ENCODE data around the gene MISP.

The MISP gene

DNA sequence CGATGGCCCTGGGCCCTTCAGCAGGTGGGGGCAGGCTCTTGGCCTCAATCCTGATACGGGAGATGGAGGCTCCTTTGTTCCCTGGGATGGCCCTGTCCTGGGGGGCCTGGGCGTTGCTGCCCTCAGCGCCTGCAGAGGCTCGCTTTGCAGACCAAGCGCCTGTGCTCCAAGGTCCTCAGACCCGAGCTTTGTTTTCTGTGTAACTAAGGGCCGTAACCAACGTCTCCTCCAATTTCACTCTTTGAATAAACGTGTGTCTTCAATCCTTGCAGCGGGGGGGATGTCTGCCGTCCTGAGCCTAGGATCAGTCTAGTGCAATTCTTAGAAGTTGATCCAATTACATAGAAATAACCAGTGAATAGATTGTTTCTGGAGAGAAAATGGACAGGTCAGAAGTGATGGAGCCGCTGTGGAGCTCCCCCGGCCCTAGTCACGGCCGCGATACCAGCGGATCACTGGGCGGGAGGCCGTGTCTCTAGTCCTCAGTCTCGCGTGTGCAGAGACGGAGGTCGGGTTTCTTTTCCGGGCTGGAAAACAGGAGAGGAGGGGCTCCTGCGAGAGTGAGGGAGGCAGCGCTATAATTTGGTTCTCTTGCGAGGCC is 51.7 kb downstream of the MISP start:
- ChIA-PET POLR2A (no interaction called here), CTCF (no interaction called here)
- DNase-seq (ENCODE audit: extremely low spot score) = no peak
- TF ChIP-seq L3MBTL2 (conservative IDR thresholded peaks at IDR 0.05) = no peak
- TF ChIP-seq, protein P1, sequence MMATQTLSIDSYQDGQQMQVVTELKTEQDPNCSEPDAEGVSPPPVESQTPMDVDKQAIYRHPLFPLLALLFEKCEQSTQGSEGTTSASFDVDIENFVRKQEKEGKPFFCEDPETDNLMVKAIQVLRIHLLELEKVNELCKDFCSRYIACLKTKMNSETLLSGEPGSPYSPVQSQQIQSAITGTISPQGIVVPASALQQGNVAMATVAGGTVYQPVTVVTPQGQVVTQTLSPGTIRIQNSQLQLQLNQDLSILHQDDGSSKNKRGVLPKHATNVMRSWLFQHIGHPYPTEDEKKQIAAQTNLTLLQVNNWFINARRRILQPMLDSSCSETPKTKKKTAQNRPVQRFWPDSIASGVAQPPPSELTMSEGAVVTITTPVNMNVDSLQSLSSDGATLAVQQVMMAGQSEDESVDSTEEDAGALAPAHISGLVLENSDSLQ (IDR thresholded peaks at IDR 0.05) = no peak
- no peak for TF ChIP-seq NFRKB (IDR thresholded peaks at IDR 0.05)
- TF ChIP-seq ELF4 (IDR thresholded peaks at IDR 0.05) = no peak
- TF ChIP-seq FOXK2 (IDR thresholded peaks at IDR 0.05) = no peak
- TF ChIP-seq ARNT (IDR thresholded peaks at IDR 0.05) = no peak
- no peak for TF ChIP-seq SUZ12 (IDR thresholded peaks at IDR 0.05)
- no peak for TF ChIP-seq TARDBP (IDR thresholded peaks at IDR 0.05)
- no peak for TF ChIP-seq FOXM1 (IDR thresholded peaks at IDR 0.05; ENCODE audit: borderline replicate concordance)
- TF ChIP-seq BHLHE40 (IDR thresholded peaks at IDR 0.05; ENCODE audit: borderline replicate concordance) = no peak
- TF ChIP-seq LEF1 (IDR thresholded peaks at IDR 0.05; ENCODE audit: borderline replicate concordance) = no peak
- TF ChIP-seq ZNF384 (IDR thresholded peaks at IDR 0.05) = no peak
- no peak for TF ChIP-seq HDGF (IDR thresholded peaks at IDR 0.05; ENCODE audit: borderline replicate concordance)
- no peak for TF ChIP-seq SP1 (IDR thresholded peaks at IDR 0.05)
- TF ChIP-seq CTBP1 (IDR thresholded peaks at IDR 0.05; ENCODE audit: borderline replicate concordance) = no peak
- no peak for TF ChIP-seq FOXA1 (IDR thresholded peaks at IDR 0.05)

DNA sequence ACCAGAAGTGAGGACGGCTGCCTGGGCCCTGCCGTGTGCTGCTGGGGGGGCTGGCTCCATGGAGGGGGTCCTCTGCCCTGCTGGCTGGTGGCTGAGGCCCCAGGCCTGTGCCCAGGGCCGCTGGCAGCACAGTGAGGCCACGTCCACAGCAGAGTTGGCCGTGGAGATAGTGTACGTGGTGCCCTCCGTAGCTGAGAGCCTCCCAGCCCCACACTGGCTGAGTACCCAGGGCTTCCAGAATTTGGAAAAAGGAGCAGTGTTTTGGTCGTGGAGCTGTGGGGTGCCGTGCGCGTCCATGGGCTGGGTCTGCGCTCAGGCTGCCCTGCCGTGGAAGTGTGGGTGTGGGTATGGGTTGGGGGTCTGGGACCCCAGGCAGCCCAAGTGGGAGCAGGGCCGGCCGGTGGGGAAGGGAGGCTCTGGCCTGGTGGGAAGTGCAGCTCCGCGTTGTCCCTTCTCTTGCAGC is 52.2 kb downstream of the MISP start:
- POLR2A ChIA-PET = no interaction called here
- TF ChIP-seq FOXM1 (IDR thresholded peaks at IDR 0.05; ENCODE audit: borderline replicate concordance) = no peak
- TF ChIP-seq L3MBTL2 (conservative IDR thresholded peaks at IDR 0.05) = no peak
- TF ChIP-seq ELF4 (IDR thresholded peaks at IDR 0.05) = no peak
- no peak for TF ChIP-seq BHLHE40 (IDR thresholded peaks at IDR 0.05; ENCODE audit: borderline replicate concordance)
- no peak for TF ChIP-seq SP1 (IDR thresholded peaks at IDR 0.05)
- DNase-seq (ENCODE audit: extremely low spot score) = no peak
- CTCF ChIA-PET = no interaction called here

DNA sequence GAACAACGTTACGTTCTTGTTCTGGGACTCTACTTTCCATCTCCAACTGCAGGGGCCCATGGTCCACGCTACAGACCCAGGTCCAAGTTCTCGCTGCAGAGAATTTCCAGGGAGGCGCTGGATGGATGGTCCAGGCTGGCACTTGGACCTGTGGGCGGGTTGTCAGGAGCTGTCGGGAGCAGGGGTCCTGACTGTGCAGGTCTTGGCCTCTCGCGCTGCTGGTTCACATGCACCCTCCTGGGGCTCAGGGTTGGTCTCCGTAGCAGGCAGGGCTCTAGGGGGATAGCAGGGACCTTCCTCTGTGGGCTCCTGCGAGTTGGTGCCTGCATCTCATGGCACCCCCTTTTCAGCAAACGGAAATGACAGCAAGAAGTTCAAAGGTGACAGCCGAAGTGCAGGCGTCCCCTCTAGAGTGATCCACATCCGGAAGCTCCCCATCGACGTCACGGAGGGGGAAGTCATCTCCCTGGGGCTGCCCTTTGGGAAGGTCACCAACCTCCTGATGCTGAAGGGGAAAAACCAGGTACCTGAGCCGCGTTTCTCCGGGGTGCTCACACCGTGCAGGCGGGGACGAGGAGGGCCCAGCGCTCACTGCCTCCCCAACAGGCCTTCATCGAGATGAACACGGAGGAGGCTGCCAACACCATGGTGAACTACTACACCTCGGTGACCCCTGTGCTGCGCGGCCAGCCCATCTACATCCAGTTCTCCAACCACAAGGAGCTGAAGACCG is 52.9 kb downstream of the MISP start:
- ChIA-PET POLR2A (interaction anchor here (1.3 kb wide), 1 partner anchor 17 kb away, joined by 3 read pairs; no protein-coding TSS in a partner anchor), CTCF (no interaction called here)
- no peak for DNase-seq (ENCODE audit: extremely low spot score)
- TF ChIP-seq SUZ12 (IDR thresholded peaks at IDR 0.05) (no peak), SP1 (IDR thresholded peaks at IDR 0.05) (no peak), L3MBTL2 (conservative IDR thresholded peaks at IDR 0.05) (no peak), NFRKB (IDR thresholded peaks at IDR 0.05) (no peak)

DNA sequence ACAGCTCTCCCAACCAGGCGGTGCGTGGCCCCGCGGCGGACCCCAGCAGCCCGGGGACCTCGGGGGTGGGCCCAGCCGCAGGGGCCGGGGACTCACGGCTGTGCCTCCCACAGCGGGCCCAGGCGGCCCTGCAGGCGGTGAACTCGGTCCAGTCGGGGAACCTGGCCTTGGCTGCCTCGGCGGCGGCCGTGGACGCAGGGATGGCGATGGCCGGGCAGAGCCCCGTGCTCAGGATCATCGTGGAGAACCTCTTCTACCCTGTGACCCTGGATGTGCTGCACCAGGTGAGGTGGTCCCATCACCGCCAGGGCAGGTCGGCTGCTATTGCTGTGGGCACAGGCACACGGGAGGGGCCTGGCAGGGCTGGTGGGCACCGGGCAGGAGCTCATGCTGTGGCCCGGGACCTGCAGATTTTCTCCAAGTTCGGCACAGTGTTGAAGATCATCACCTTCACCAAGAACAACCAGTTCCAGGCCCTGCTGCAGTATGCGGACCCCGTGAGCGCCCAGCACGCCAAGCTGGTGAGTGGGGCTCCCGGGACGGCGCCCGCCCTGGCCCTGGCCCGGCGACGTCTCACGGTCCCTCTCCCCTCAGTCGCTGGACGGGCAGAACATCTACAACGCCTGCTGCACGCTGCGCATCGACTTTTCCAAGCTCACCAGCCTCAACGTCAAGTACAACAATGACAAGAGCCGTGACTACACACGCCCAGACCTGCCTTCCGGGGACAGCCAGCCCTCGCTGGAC is 53.7 kb downstream of the MISP start:
- ChIA-PET CTCF (no interaction called here), POLR2A (interaction anchor here (1.3 kb wide), 1 partner anchor 16 kb away, joined by 3 read pairs; no protein-coding TSS in a partner anchor)
- no peak for TF ChIP-seq SP1 (IDR thresholded peaks at IDR 0.05)
- TF ChIP-seq FOXM1 (IDR thresholded peaks at IDR 0.05; ENCODE audit: borderline replicate concordance) = no peak
- TF ChIP-seq HDGF (IDR thresholded peaks at IDR 0.05; ENCODE audit: borderline replicate concordance) = no peak
- no peak for TF ChIP-seq NFRKB (IDR thresholded peaks at IDR 0.05)
- no peak for TF ChIP-seq FOXK2 (IDR thresholded peaks at IDR 0.05)
- no peak for TF ChIP-seq TARDBP (IDR thresholded peaks at IDR 0.05)
- TF ChIP-seq ZNF384 (IDR thresholded peaks at IDR 0.05) = no peak
- no peak for TF ChIP-seq CTBP1 (IDR thresholded peaks at IDR 0.05; ENCODE audit: borderline replicate concordance)

DNA sequence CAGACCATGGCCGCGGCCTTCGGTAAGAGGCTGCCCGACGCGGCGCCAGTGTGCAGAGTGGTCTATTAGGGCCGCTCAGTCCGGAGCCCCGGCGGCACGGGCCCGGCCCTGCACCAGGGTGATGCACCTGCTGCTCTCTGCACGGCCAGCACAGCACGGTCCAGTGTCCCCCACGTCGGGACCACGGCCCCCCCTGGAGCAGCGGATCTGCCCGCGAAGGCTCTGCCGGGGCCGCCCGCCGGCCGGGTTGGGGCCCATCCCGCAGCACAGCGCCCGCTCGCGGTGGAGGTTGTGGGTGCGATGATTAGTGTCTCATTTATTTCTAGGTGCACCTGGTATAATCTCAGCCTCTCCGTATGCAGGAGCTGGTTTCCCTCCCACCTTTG is 54.2 kb downstream of the MISP start:
- POLR2A ChIA-PET = interaction anchor here (1.3 kb wide), 1 partner anchor 16 kb away, joined by 3 read pairs; no protein-coding TSS in a partner anchor
- DNase-seq (ENCODE audit: extremely low spot score) = no peak
- no peak for TF ChIP-seq TARDBP (IDR thresholded peaks at IDR 0.05)
- TF ChIP-seq ARNT (IDR thresholded peaks at IDR 0.05) = no peak
- CTCF ChIA-PET = no interaction called here

More for the DNA sequence above, 53.7 kb downstream of the MISP start:
- no peak for DNase-seq (ENCODE audit: extremely low spot score)

DNA sequence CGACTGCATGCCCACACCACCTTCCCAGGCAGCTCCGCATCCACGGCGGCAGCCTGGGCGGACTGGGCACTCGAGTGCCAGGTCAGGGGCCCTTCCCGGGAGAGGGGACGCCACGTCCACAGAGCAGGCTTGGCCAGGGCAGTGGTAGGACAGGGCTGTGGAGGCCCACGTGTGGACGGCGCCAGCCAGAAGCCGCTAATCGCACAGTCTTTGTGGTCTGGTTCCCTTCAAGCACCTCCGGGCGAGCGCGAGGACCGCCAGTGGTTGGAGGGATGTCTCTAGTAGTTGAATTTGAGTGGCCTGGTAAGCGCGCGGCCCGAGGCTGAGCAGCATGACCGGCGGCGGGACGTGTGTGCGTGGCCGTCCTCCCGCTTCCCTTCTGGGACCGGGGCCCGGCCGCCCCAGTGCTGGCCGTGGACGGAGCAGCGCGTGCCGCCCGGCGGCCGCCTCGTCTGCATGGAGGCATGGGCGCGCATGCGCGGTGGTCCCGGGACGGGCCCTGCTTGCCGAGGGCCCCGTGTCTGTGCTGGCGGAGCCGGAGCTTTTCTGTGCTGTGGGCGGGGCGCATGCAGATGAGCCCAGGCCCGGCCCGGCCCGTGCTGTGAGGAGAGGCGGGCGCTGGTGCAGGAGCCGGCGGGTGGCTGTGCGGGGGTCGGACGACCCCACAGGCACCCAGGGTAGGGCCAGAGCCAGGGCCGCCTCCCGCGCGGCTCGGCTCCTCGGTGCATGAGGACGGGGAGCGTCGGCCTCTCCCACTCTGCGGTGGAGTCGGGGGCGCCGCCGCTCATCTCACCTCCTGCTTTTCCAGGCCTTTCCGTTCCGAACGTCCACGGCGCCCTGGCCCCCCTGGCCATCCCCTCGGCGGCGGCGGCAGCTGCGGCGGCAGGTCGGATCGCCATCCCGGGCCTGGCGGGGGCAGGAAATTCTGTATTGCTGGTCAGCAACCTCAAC is 55.0 kb downstream of the MISP start:
- no peak for DNase-seq (ENCODE audit: extremely low spot score)
- POLR2A ChIA-PET = no interaction called here
- CTCF ChIA-PET = no interaction called here
- no peak for TF ChIP-seq LEF1 (IDR thresholded peaks at IDR 0.05; ENCODE audit: borderline replicate concordance)
- no peak for TF ChIP-seq TARDBP (IDR thresholded peaks at IDR 0.05)

DNA sequence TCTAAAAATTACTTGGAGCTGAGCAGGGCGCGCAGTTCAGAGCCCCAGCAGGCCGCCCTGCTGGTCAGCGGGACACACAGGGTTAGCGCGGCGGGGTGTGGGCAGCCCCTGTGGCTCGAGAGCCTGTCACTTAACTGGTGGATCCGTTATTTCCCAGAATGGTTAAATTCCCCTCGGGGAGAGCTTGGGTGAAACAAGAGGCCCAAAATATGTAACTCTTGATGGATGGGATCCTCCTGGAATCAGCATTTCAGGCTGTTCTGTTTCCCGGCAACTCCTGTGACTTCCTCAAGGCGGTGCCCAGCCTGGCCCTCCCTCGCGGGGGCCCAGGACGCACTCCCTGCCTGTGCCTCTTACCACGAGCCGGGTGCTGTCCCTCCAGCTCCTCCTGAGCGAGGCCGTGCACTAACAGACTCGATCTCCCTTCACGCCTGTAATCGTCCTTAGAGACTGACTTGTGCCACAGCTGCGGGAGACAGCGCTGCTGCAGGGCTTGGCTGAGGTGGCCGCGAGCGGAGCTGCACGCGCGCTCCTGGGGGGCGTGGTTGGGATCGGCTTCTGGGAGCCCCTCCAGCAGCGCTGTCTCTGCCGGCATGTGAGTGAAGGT is 56.0 kb downstream of the MISP start:
- POLR2A ChIA-PET = no interaction called here
- no peak for TF ChIP-seq TARDBP (IDR thresholded peaks at IDR 0.05)
- TF ChIP-seq SUZ12 (IDR thresholded peaks at IDR 0.05) = no peak
- TF ChIP-seq ELF4 (IDR thresholded peaks at IDR 0.05) = no peak
- no peak for TF ChIP-seq FOXM1 (IDR thresholded peaks at IDR 0.05; ENCODE audit: borderline replicate concordance)
- no peak for TF ChIP-seq SP1 (IDR thresholded peaks at IDR 0.05)
- no peak for TF ChIP-seq NFRKB (IDR thresholded peaks at IDR 0.05)
- TF ChIP-seq HDGF (IDR thresholded peaks at IDR 0.05; ENCODE audit: borderline replicate concordance) = no peak
- no peak for TF ChIP-seq FOXK2 (IDR thresholded peaks at IDR 0.05)
- no peak for TF ChIP-seq FOXA1 (IDR thresholded peaks at IDR 0.05)
- TF ChIP-seq ARNT (IDR thresholded peaks at IDR 0.05) = no peak
- TF ChIP-seq BHLHE40 (IDR thresholded peaks at IDR 0.05; ENCODE audit: borderline replicate concordance) = no peak
- no peak for TF ChIP-seq ZNF384 (IDR thresholded peaks at IDR 0.05)
- TF ChIP-seq, protein P1 (IDR thresholded peaks at IDR 0.05) = no peak
- TF ChIP-seq LEF1 (IDR thresholded peaks at IDR 0.05; ENCODE audit: borderline replicate concordance) = no peak
- no peak for TF ChIP-seq CTBP1 (IDR thresholded peaks at IDR 0.05; ENCODE audit: borderline replicate concordance)
- TF ChIP-seq L3MBTL2 (conservative IDR thresholded peaks at IDR 0.05) = no peak
- DNase-seq (ENCODE audit: extremely low spot score) = no peak
- CTCF ChIA-PET = no interaction called here

Data from HEK293T (cell line).